K562 (cell line): ENCODE data around the gene ADAMTS14. TPM values are rescaled to one million over a fixed set of nuclear protein-coding genes. Genes with fewer than 3 reads are reported as not detected.

ENCODE experiments used
- AFF1 ChIP-seq, 2 experiments: fragments of 450-650 bp; IDR thresholded peaks; 2 replicates each; pipeline ENCODE4 v1.6.1; 2018; ENCODE audit warnings: mild to moderate bottlenecking in 2 of 2, low read depth in 1 of 2; ENCODE audit not compliant: partially characterized antibody in 2 of 2
- MBD1 ChIP-seq: fragments of 250-450 bp; sonication (Bioruptor Pico); IDR thresholded peaks from 2 replicates; pipeline ENCODE4 v1.8.0; 2022; ENCODE audit warnings: inconsistent platforms
- PHTF2 ChIP-seq: fragments of 250-450 bp; sonication (Bioruptor Pico); IDR thresholded peaks from 2 replicates; pipeline ENCODE4 v1.5.0; 2021; ENCODE audit warnings: mild to moderate bottlenecking
- ZNF830 ChIP-seq: fragments of 250-450 bp; sonication (Bioruptor Pico); IDR thresholded peaks from 2 replicates; pipeline ENCODE4 v1.5.0; 2021; ENCODE audit warnings: mild to moderate bottlenecking
- polyA plus RNA-seq, 8 experiments: library from polyadenylated mRNA; depleted of rRNA in 4 of 8; stranded (reverse) in 5 of 8; unstranded in 3 of 8; fragments of >200 nt; fragmentation: Nextera tagmentation in 2 of 8; fragmentation: Illumina TruSeq in 1 of 8; extraction: Ambion mirVana in 2 of 8; extraction: Trizol in 1 of 8; gene quantifications; 2 replicates each; pipeline versions ENCODE4 v1.2.1 to v1.2.3, GENCODE V29; 2011 to 2014; ENCODE audit warnings: inconsistent platforms in 1 of 8, missing spikeins in 1 of 8
- total RNA-seq, 7 experiments: library from RNA; depleted of rRNA in 6 of 7; stranded (reverse); fragments of >200 nt in 6 of 7; fragmentation: Illumina TruSeq in 2 of 7; extraction: Trizol in 2 of 7; gene quantifications; 2 replicates each; pipeline versions ENCODE4 v1.2.1 to v1.2.3, GENCODE V29; 2011 to 2021; ENCODE audit warnings: low replicate concordance in 1 of 7

The ADAMTS14 gene
- total and polyA plus RNA-seq, 9 of the 15 experiments (the other 6 are each of a cell fraction or from before 2014, with no cell fraction given), result 0.04 to 37.4 (median 15.9) TPM

- no peak for TF ChIP-seq AFF1 (IDR thresholded peaks at IDR 0.05; ENCODE audit: low read depth in 1 of 2, partially characterized antibody in 2 of 2)
- TF ChIP-seq PHTF2, result no peak; the same call in 1 of the 2 replicates
- no peak for TF ChIP-seq ZNF830 (CRISPR knock-in tag)
- no peak for TF ChIP-seq MBD1 (CRISPR knock-in tag)
Measured at GRCh38 chr10:70742537-70743429, 70.5 kb downstream of the ADAMTS14 start (continued).
